Osteocyte (in vitro differentiated cells): ENCODE results near the gene DOK7. TPM values are rescaled to one million over a fixed set of nuclear protein-coding genes. Genes with fewer than 3 reads are reported as not detected.

Source experiments
- DNase-seq: peaks from one replicate; pipeline ENCODE4 v3.0.0; 2021; ENCODE audit warnings: mixed read lengths; ENCODE audit not compliant: unreplicated experiment; ENCODE audit errors: extremely low spot score
- H3K27ac Mint-ChIP-seq: one replicate; pipeline ENCODE4 v1.8.0; 2021; ENCODE audit warnings: mild to moderate bottlenecking, mixed read lengths; ENCODE audit not compliant: unreplicated experiment
- H3K27me3 Mint-ChIP-seq: one replicate; pipeline ENCODE4 v1.8.0; 2021; ENCODE audit warnings: mixed read lengths; ENCODE audit not compliant: unreplicated experiment
- H3K36me3 Mint-ChIP-seq: one replicate; pipeline ENCODE4 v1.8.0; 2021; ENCODE audit warnings: mixed read lengths; ENCODE audit not compliant: unreplicated experiment
- H3K4me1 Mint-ChIP-seq: one replicate; pipeline ENCODE4 v1.8.0; 2021; ENCODE audit warnings: mixed read lengths; ENCODE audit not compliant: unreplicated experiment
- H3K4me3 Mint-ChIP-seq: one replicate; pipeline ENCODE4 v1.8.0; 2021; ENCODE audit warnings: mild to moderate bottlenecking, moderate library complexity, mixed read lengths; ENCODE audit not compliant: unreplicated experiment
- H3K9me3 Mint-ChIP-seq: one replicate; pipeline ENCODE4 v1.8.0; 2021; ENCODE audit warnings: mixed read lengths; ENCODE audit not compliant: unreplicated experiment
- CTCF ChIP-seq: fragments of 200-600 bp; sonication (generic); IDR thresholded peaks from 2 replicates; pipeline ENCODE4 v1.5.0; 2021; ENCODE audit warnings: antibody characterized with exemption, mild to moderate bottlenecking, moderate library complexity
- total RNA-seq: library from RNA; stranded (reverse); gene quantifications from 2 replicates; pipeline ENCODE4 v1.2.1, GENCODE V29; 2021

The DOK7 gene
- total RNA-seq, 1 donor from 2014 or later = not detected

GRCh38 chr4:3433138-3433869, 29.8 kb upstream of the DOK7 start:
- TF ChIP-seq CTCF = no peak
- Mint-ChIP-seq H3K36me3 (no peaks in the 10 kb centered on the region), H3K9me3 (no peaks in the 10 kb centered on the region), H3K4me3 (no peak overlapping the region), H3K27me3 (no peaks in the 10 kb centered on the region), H3K27ac (no peak overlapping the region), H3K4me1 (peaks cover 5% of the 10 kb centered on the region)
- DNase-seq = no peak

- Mint-ChIP-seq H3K36me3 (no peaks in the 10 kb centered on the region), H3K27me3 (no peaks in the 10 kb centered on the region), H3K9me3 (no peaks in the 10 kb centered on the region), H3K4me1 (peaks cover 9% of the 10 kb centered on the region), H3K4me3 (no peak overlapping the region), H3K27ac (no peak overlapping the region)
- TF ChIP-seq CTCF = no peak
- no peak for DNase-seq
Observed at GRCh38 chr4:3434881-3435685, 28.0 kb upstream of the DOK7 start.

GRCh38 chr4:3435686-3435956, 27.5 kb upstream of the DOK7 start:
- H3K4me3 Mint-ChIP-seq = no peak overlapping the region
- TF ChIP-seq CTCF = no peak
- H3K27ac Mint-ChIP-seq = no peak overlapping the region
- H3K27me3 Mint-ChIP-seq = no peaks in the 10 kb centered on the region
- H3K9me3 Mint-ChIP-seq = no peaks in the 10 kb centered on the region
- H3K36me3 Mint-ChIP-seq = no peaks in the 10 kb centered on the region
- DNase-seq = no peak
- peaks cover 9% of the 10 kb centered on the region for H3K4me1 Mint-ChIP-seq

- no peak overlapping the region for H3K4me3 Mint-ChIP-seq
- no peak for DNase-seq
- no peak overlapping the region for H3K27ac Mint-ChIP-seq
- H3K4me1 Mint-ChIP-seq = peaks cover 9% of the 10 kb centered on the region
- H3K36me3 Mint-ChIP-seq = no peaks in the 10 kb centered on the region
- TF ChIP-seq CTCF = no peak
- H3K27me3 Mint-ChIP-seq = no peaks in the 10 kb centered on the region
- no peaks in the 10 kb centered on the region for H3K9me3 Mint-ChIP-seq
Observed at GRCh38 chr4:3436048-3436797, 26.9 kb upstream of the DOK7 start.
